HG03108 (cell line): ENCODE measurements around the gene DOK1.

Experiments used
- ATAC-seq: cut with Tn5 transposase; IDR thresholded peaks from one replicate; pipeline ENCODE4 v1.9.1; 2021; ENCODE audit warnings: moderate library complexity; ENCODE audit not compliant: unreplicated experiment

DOK1 gene

GRCh38 chr2:74553892-74554819 lies at the start of gene DOK1, which contains the start of gene LOXL3:
Gene DOK1, plus strand, starts transcription at chr2:74554720. Its CDS starts 35 bp downstream, at chr2:74554755.
Gene LOXL3, minus strand, starts transcription at chr2:74553942. Its CDS starts 1,308 bp downstream, at chr2:74552634.
- ATAC-seq = peak; percentile 50

GRCh38 chr2:74505448-74506246 lies 48.9 kb upstream of the DOK1 start:
- no peak for ATAC-seq

GRCh38 chr2:74507145-74507925 lies 47.2 kb upstream of the DOK1 start, which contains the start of gene PCGF1:
Gene PCGF1, minus strand, starts transcription at chr2:74507695. Its CDS starts 27 bp downstream, at chr2:74507668.
- ATAC-seq = peak; percentile 81

- peak; percentile 3 for ATAC-seq
These were observed 46.5 kb upstream of the DOK1 start for GRCh38 chr2:74507926-74508520.

- ATAC-seq = no peak
These were observed 44.2 kb upstream of the DOK1 start for GRCh38 chr2:74510272-74510671.

- ATAC-seq = no peak
These were observed 43.2 kb upstream of the DOK1 start for GRCh38 chr2:74511104-74511989.

GRCh38 chr2:74512744-74513604 lies 41.5 kb upstream of the DOK1 start:
- no peak for ATAC-seq

- no peak for ATAC-seq
These were observed 40.7 kb upstream of the DOK1 start for GRCh38 chr2:74513605-74514367.

GRCh38 chr2:74514368-74515270 lies 39.9 kb upstream of the DOK1 start, which contains the start of gene TLX2:
Gene TLX2, plus strand, starts transcription at chr2:74514450. Its CDS starts 357 bp downstream, at chr2:74514807.
- no peak for ATAC-seq

GRCh38 chr2:74515271-74515980 lies 39.1 kb upstream of the DOK1 start:
- no peak for ATAC-seq

- no peak for ATAC-seq
These were observed 38.4 kb upstream of the DOK1 start for GRCh38 chr2:74515981-74516633.

- no peak for ATAC-seq
These were observed 37.9 kb upstream of the DOK1 start for GRCh38 chr2:74516650-74517049.

- ATAC-seq = no peak
These were observed 32.0 kb upstream of the DOK1 start for GRCh38 chr2:74522516-74522915.

GRCh38 chr2:74524005-74524404 lies 30.5 kb upstream of the DOK1 start:
- ATAC-seq = no peak

- no peak for ATAC-seq
These were observed 29.4 kb upstream of the DOK1 start for GRCh38 chr2:74524955-74525716.
